H9 (cell line): Measurements from ENCODE around the gene MED28. TPM values are rescaled to one million over a fixed set of nuclear protein-coding genes. Genes with fewer than 3 reads are reported as not detected.

ENCODE experiments used
- DNase-seq: peaks from one replicate; pipeline ENCODE4 v3.0.0-alpha.2; 2017
- H2AFZ ChIP-seq: one replicate; pipeline ENCODE4 v1.6.1; 2013; ENCODE audit warnings: mild to moderate bottlenecking, low read length, control low read depth, moderate library complexity
- H2AK5ac ChIP-seq: 2 replicates; pipeline ENCODE4 v1.6.1; 2013; ENCODE audit warnings: low read length, control low read depth, mixed read lengths; ENCODE audit not compliant: insufficient read length
- H2BK120ac ChIP-seq: one replicate; pipeline ENCODE4 v1.6.1; 2013; ENCODE audit warnings: low read depth, mild to moderate bottlenecking, low read length, control low read depth, inconsistent platforms; ENCODE audit not compliant: poor library complexity, severe bottlenecking
- H2BK12ac ChIP-seq: 2 replicates; pipeline ENCODE4 v1.6.1; 2013; ENCODE audit warnings: low read length, control low read depth, mixed read lengths, low read depth; ENCODE audit not compliant: insufficient read length
- H2BK15ac ChIP-seq: 2 replicates; pipeline ENCODE4 v1.6.1; 2013; ENCODE audit warnings: low read depth, low read length, control low read depth
- H2BK20ac ChIP-seq: one replicate; pipeline ENCODE4 v1.6.1; 2013; ENCODE audit warnings: low read depth, mild to moderate bottlenecking, low read length, control low read depth, inconsistent platforms; ENCODE audit not compliant: poor library complexity, severe bottlenecking
- H2BK5ac ChIP-seq: 2 replicates; pipeline ENCODE4 v1.6.1; 2013; ENCODE audit warnings: low read length, control low read depth, mixed read lengths; ENCODE audit not compliant: insufficient read length
- H3K14ac ChIP-seq: 2 replicates; pipeline ENCODE4 v1.6.1; 2013; ENCODE audit warnings: low read length, control low read depth; ENCODE audit not compliant: insufficient read depth
- H3K18ac ChIP-seq: 2 replicates; pipeline ENCODE4 v1.6.1; 2013; ENCODE audit warnings: low read depth, mild to moderate bottlenecking, mixed read lengths, low read length, control low read depth; ENCODE audit not compliant: insufficient read length
- H3K23ac ChIP-seq: 2 replicates; pipeline ENCODE4 v1.6.1; 2013; ENCODE audit warnings: low read length, control low read depth, mixed read lengths, low read depth; ENCODE audit not compliant: insufficient read length
- H3K23me2 ChIP-seq: 2 replicates; pipeline ENCODE4 v1.6.1; 2013; ENCODE audit warnings: low read depth, mild to moderate bottlenecking, mixed read lengths, low read length, control low read depth; ENCODE audit not compliant: insufficient read length, poor library complexity, severe bottlenecking
- H3K27ac ChIP-seq: 2 replicates; pipeline ENCODE4 v1.5.1; 2013; ENCODE audit warnings: low read length, control low read depth, mixed read lengths, low read depth; ENCODE audit not compliant: insufficient read length
- H3K27me3 ChIP-seq: 2 replicates; pipeline ENCODE4 v1.6.1; 2013; ENCODE audit warnings: low read length, control low read depth, inconsistent platforms; ENCODE audit not compliant: insufficient read depth
- H3K4ac ChIP-seq: 2 replicates; pipeline ENCODE4 v1.6.1; 2013; ENCODE audit warnings: low read depth, mild to moderate bottlenecking, control low read depth, inconsistent platforms, low read length, moderate library complexity
- H3K4me1 ChIP-seq: 2 replicates; pipeline ENCODE4 v1.6.1; 2013; ENCODE audit warnings: low read length, control low read depth, inconsistent platforms; ENCODE audit not compliant: insufficient read depth
- H3K4me2 ChIP-seq: 2 replicates; pipeline ENCODE4 v1.6.1; 2013; ENCODE audit warnings: low read length, control low read depth, mixed read lengths; ENCODE audit not compliant: insufficient read length, insufficient read depth
- H3K56ac ChIP-seq: 2 replicates; pipeline ENCODE4 v1.6.1; 2013; ENCODE audit warnings: low read depth, mild to moderate bottlenecking, mixed read lengths, low read length, control low read depth; ENCODE audit not compliant: insufficient read length
- H3K79me1 ChIP-seq: 2 replicates; pipeline ENCODE4 v1.6.1; 2013; ENCODE audit warnings: low read depth, mild to moderate bottlenecking, moderate library complexity, low read length, control low read depth, inconsistent platforms; ENCODE audit not compliant: insufficient read depth, poor library complexity, severe bottlenecking
- H3K79me2 ChIP-seq: 2 replicates; pipeline ENCODE4 v1.6.1; 2013; ENCODE audit warnings: low read length, control low read depth, inconsistent platforms; ENCODE audit not compliant: insufficient read depth
- H3K9ac ChIP-seq: 2 replicates; pipeline ENCODE4 v1.6.1; 2013; ENCODE audit warnings: low read length, control low read depth, mixed read lengths; ENCODE audit not compliant: insufficient read length; ENCODE audit errors: extremely low read depth
- H3K9me3 ChIP-seq: one replicate; pipeline ENCODE4 v1.6.1; 2013; ENCODE audit warnings: low read depth, low read length, inconsistent platforms; ENCODE audit not compliant: control insufficient read depth
- H3T11ph ChIP-seq: one replicate; pipeline ENCODE4 v1.6.1; 2013; ENCODE audit warnings: mild to moderate bottlenecking, low read length, control low read depth, inconsistent platforms
- H4K20me1 ChIP-seq: one replicate; pipeline ENCODE4 v1.6.1; 2013; ENCODE audit not compliant: control insufficient read depth, insufficient read length, insufficient read depth
- H4K5ac ChIP-seq: 2 replicates; pipeline ENCODE4 v1.6.1; 2013; ENCODE audit warnings: low read depth, mild to moderate bottlenecking, mixed read lengths, low read length, control low read depth; ENCODE audit not compliant: insufficient read length
- H4K8ac ChIP-seq: replicated peaks from 2 replicates; pipeline ENCODE4 v1.6.1; 2013; ENCODE audit warnings: low read length, control low read depth, mixed read lengths, low read depth; ENCODE audit not compliant: insufficient read length
- H4K91ac ChIP-seq: 2 replicates; pipeline ENCODE4 v1.6.1; 2013; ENCODE audit warnings: low read depth, mild to moderate bottlenecking, moderate library complexity, mixed read lengths, low read length, control low read depth; ENCODE audit not compliant: insufficient read length
- H3K27ac Mint-ChIP-seq, 3 experiments: 2 replicates in 2 of 3; 3 replicates in 1 of 3; pipeline ENCODE4 v1.8.0; 2020 to 2021; ENCODE audit warnings: mixed read lengths in 3 of 3, mild to moderate bottlenecking in 1 of 3, moderate library complexity in 1 of 3
- H3K27me3 Mint-ChIP-seq: 2 replicates; pipeline ENCODE4 v1.8.0; 2021; ENCODE audit warnings: low read depth, mild to moderate bottlenecking, moderate library complexity, mixed read lengths
- H3K36me3 Mint-ChIP-seq, 3 experiments: 2 replicates in 2 of 3; 3 replicates in 1 of 3; pipeline ENCODE4 v1.8.0; 2020 to 2021; ENCODE audit warnings: low read depth in 3 of 3, mixed read lengths in 3 of 3; ENCODE audit not compliant: insufficient read depth in 1 of 3
- H3K4me1 Mint-ChIP-seq, 2 experiments: 2 replicates each; pipeline ENCODE4 v1.8.0; 2020; ENCODE audit warnings: mixed read lengths in 2 of 2
- H3K4me3 Mint-ChIP-seq, 2 experiments: 2 replicates in 1 of 2; 3 replicates in 1 of 2; pipeline ENCODE4 v1.8.0; 2020 to 2021; ENCODE audit warnings: mild to moderate bottlenecking in 2 of 2, mixed read lengths in 2 of 2, moderate library complexity in 1 of 2
- H3K9me3 Mint-ChIP-seq, 2 experiments: 2 replicates in 1 of 2; 3 replicates in 1 of 2; pipeline ENCODE4 v1.8.0; 2020; ENCODE audit warnings: mild to moderate bottlenecking in 2 of 2, mixed read lengths in 2 of 2, moderate library complexity in 1 of 2
- WGBS: extraction: QIAGEN DNeasy Blood & Tissue Kit; methylation state at CpG from one replicate; pipeline ENCODE4 v1.1.7; 2013; ENCODE audit warnings: missing lambda C conversion rate, low lambda C conversion rate, mixed read lengths; ENCODE audit not compliant: insufficient read length; ENCODE audit errors: extremely low coverage; 5-methylcytosine and 5-hydroxymethylcytosine counted together
- total RNA-seq: library from RNA; stranded (reverse); gene quantifications from 2 replicates; pipeline ENCODE4 v1.2.1, GENCODE V29; 2021
- TF ChIP-seq, protein P1 (sequence below): fragments of 200-600 bp; sonication (generic); conservative IDR thresholded peaks from 3 replicates; pipeline ENCODE4 v1.8.0; 2021; ENCODE audit warnings: antibody characterized with exemption, mild to moderate bottlenecking

MED28 gene
- total RNA-seq, 1 experiment from 2014 or later = 90.4 TPM

DNA sequence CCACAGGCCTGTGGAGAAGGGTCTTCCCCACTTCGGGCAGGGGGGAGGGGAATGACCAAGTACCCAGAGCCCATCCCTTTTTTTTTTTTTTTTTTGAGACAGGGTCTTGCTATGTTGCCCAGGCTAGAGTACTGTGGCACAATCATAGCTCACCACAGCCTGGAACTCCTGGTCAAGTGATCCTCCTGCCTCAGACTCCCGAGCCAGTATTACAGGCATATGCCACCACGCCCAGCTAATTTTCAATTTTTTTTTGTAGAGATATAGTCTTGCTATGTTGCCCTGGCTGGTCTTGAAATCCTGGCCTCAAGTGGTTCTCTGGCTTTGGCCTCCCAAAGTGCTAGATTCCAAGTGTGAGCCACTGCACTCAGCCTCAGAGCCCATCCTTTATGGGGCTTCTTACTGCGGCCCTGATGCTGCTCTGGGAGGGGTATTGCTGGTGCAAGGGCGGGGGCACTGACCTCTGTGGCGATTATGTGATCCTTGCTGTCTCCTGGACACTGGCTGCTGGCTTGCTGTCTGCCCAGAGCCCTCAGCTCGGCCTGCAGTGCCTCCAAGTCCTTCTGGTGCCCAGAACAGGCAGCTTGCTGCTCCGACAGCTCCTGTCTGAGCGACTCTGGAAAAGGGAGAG is 32.9 kb downstream of the MED28 start:
- Histone ChIP-seq H3K79me2 (no peaks in the 10 kb centered on the region), H3K4me1 (no peaks in the 10 kb centered on the region), H3K56ac (no peak overlapping the region), H3K14ac (0 out of 2 replicates have a peak overlapping the region, but pooled peaks have one; percentile 36), H2AFZ (no peak overlapping the region), H4K8ac (no peak overlapping the region), H2BK120ac (no peak overlapping the region), H3K4me2 (no peak overlapping the region), H3T11ph (no peak overlapping the region), H3K79me1 (no peaks in the 10 kb centered on the region), H3K9ac (no peak overlapping the region), H4K91ac (no peak overlapping the region), H2BK20ac (no peak overlapping the region), H3K27ac (no peak overlapping the region), H3K27me3 (no peaks in the 10 kb centered on the region), H4K5ac (no peak overlapping the region), H2BK15ac (no peak overlapping the region), H3K23ac (no peak overlapping the region), H2BK12ac (no peak overlapping the region), H3K18ac (no peak overlapping the region), H3K4ac (no peak overlapping the region), H3K9me3 (no peaks in the 10 kb centered on the region), H4K20me1 (no peaks in the 10 kb centered on the region), H2BK5ac (no peak overlapping the region), H2AK5ac (no peak overlapping the region), H3K23me2 (no peaks in the 10 kb centered on the region)
- H3K27ac Mint-ChIP-seq = no peak overlapping the region
- TF ChIP-seq, protein P1, sequence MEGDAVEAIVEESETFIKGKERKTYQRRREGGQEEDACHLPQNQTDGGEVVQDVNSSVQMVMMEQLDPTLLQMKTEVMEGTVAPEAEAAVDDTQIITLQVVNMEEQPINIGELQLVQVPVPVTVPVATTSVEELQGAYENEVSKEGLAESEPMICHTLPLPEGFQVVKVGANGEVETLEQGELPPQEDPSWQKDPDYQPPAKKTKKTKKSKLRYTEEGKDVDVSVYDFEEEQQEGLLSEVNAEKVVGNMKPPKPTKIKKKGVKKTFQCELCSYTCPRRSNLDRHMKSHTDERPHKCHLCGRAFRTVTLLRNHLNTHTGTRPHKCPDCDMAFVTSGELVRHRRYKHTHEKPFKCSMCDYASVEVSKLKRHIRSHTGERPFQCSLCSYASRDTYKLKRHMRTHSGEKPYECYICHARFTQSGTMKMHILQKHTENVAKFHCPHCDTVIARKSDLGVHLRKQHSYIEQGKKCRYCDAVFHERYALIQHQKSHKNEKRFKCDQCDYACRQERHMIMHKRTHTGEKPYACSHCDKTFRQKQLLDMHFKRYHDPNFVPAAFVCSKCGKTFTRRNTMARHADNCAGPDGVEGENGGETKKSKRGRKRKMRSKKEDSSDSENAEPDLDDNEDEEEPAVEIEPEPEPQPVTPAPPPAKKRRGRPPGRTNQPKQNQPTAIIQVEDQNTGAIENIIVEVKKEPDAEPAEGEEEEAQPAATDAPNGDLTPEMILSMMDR = no peak
- H3K4me1 Mint-ChIP-seq = no peaks in the 10 kb centered on the region
- peaks cover 15% of the 10 kb centered on the region for H3K27me3 Mint-ChIP-seq
- DNase-seq = no peak
- peaks cover 13 to 18% of the 10 kb centered on the region in 2 experiments; a peak in 4 of 5 replicates for H3K9me3 Mint-ChIP-seq
- WGBS = no CpG with 5 or more reads among the region's 9 CpGs
- peaks cover 12 to 15% (median 13%) of the 10 kb centered on the region in 3 experiments; a peak in 6 of 7 replicates for H3K36me3 Mint-ChIP-seq
- no peak overlapping the region for H3K4me3 Mint-ChIP-seq
